NCI-H2081 (cell line): ENCODE data around the gene SCIN.
"Not testable (repeated sequence)": the region's sequence is repeated elsewhere in the genome, so short reads cannot be mapped to it uniquely, and the experiment has no call there.

Experiments used
- DNase-seq, 2 experiments: peaks; one replicate each; lab custom pipeline; 2025; lab: John Stamatoyannopoulos, UW

Gene SCIN

GRCh38 chr7:12570534-12571461 is at the start of gene SCIN:
SCIN (plus strand) TSS chr7:12570720; CDS start chr7:12570787, 67 bp downstream.
- DNase-seq = peak; percentile 71 to 85

GRCh38 chr7:12524794-12525386 is 45.6 kb upstream of the SCIN start:
- DNase-seq = peak; percentile 49 to 82

GRCh38 chr7:12526693-12527092 is 43.8 kb upstream of the SCIN start:
- not testable (repeated sequence) for DNase-seq

- not testable (repeated sequence) for DNase-seq
Observed at GRCh38 chr7:12527670-12528069, 42.9 kb upstream of the SCIN start.

GRCh38 chr7:12529971-12530710 is 40.4 kb upstream of the SCIN start:
- no peak for DNase-seq

GRCh38 chr7:12531784-12532183 is 38.7 kb upstream of the SCIN start:
- DNase-seq = no peak

- DNase-seq = no peak
Observed at GRCh38 chr7:12534046-12534445, 36.5 kb upstream of the SCIN start.

- DNase-seq = no peak
Observed at GRCh38 chr7:12539681-12540080, 30.8 kb upstream of the SCIN start.

- no peak for DNase-seq
Observed at GRCh38 chr7:12540850-12541249, 29.7 kb upstream of the SCIN start.

- DNase-seq = no peak
Observed at GRCh38 chr7:12543586-12543985, 26.9 kb upstream of the SCIN start.

GRCh38 chr7:12549106-12549505 is 21.4 kb upstream of the SCIN start:
- no peak for DNase-seq

- no peak for DNase-seq
Observed at GRCh38 chr7:12550956-12551355, 19.6 kb upstream of the SCIN start.

GRCh38 chr7:12552876-12553275 is 17.6 kb upstream of the SCIN start:
- DNase-seq = no peak

GRCh38 chr7:12553416-12553815 is 17.1 kb upstream of the SCIN start:
- DNase-seq = no peak

GRCh38 chr7:12554351-12554750 is 16.2 kb upstream of the SCIN start:
- no peak for DNase-seq

GRCh38 chr7:12554872-12555271 is 15.6 kb upstream of the SCIN start:
- DNase-seq = no peak

GRCh38 chr7:12555695-12556094 is 14.8 kb upstream of the SCIN start:
- DNase-seq = not testable (repeated sequence)

GRCh38 chr7:12556139-12556792 is 14.3 kb upstream of the SCIN start:
- not testable (repeated sequence) for DNase-seq

- DNase-seq = no peak
Observed at GRCh38 chr7:12557282-12557681, 13.2 kb upstream of the SCIN start.

GRCh38 chr7:12564996-12565764 is 5.3 kb upstream of the SCIN start:
- no peak for DNase-seq

- DNase-seq = no peak
Observed at GRCh38 chr7:12565873-12566272, 4.6 kb upstream of the SCIN start.
